Measurements from ENCODE around the gene DPH7. TPM values are rescaled to one million over a fixed set of nuclear protein-coding genes. Genes with fewer than 3 reads are reported as not detected.
A peak's percentile ranks its signal among the peaks of the same experiment; 100 is the strongest.

Gene DPH7
- total RNA-seq, 1 donor from 2014 or later: 32.2 TPM

- peaks cover 5% of the 10 kb centered on the region for H3K36me3 Mint-ChIP-seq (ENCODE audit: low read depth, unreplicated experiment)
- H3K4me1 Mint-ChIP-seq (ENCODE audit: unreplicated experiment): peaks cover 29% of the 10 kb centered on the region
- no peak for TF ChIP-seq CTCF (IDR thresholded peaks at IDR 0.05; ENCODE audit: unreplicated experiment)
- H3K9me3 Mint-ChIP-seq (ENCODE audit: unreplicated experiment): no peaks in the 10 kb centered on the region
- no peak for DNase-seq (ENCODE audit: low spot score)
- peak overlapping the region; percentile 76 for H3K27ac Mint-ChIP-seq (ENCODE audit: unreplicated experiment)
- H3K27me3 Mint-ChIP-seq (ENCODE audit: unreplicated experiment): peaks cover 8% of the 10 kb centered on the region
- H3K4me3 Mint-ChIP-seq (ENCODE audit: unreplicated experiment): peak overlapping the region; percentile 94
These were observed 41.3 kb upstream of the DPH7 start for GRCh38 chr9:137620048-137620405.

- Mint-ChIP-seq H3K9me3 (ENCODE audit: unreplicated experiment) (no peaks in the 10 kb centered on the region), H3K36me3 (ENCODE audit: low read depth, unreplicated experiment) (peaks cover 5% of the 10 kb centered on the region), H3K4me1 (ENCODE audit: unreplicated experiment) (peaks cover 29% of the 10 kb centered on the region), H3K4me3 (ENCODE audit: unreplicated experiment) (peak overlapping the region; percentile 94), H3K27me3 (ENCODE audit: unreplicated experiment) (peaks cover 8% of the 10 kb centered on the region), H3K27ac (ENCODE audit: unreplicated experiment) (peak overlapping the region; percentile 76)
- DNase-seq (ENCODE audit: low spot score): no peak
- no peak for TF ChIP-seq CTCF (IDR thresholded peaks at IDR 0.05; ENCODE audit: unreplicated experiment)
These were observed 40.7 kb upstream of the DPH7 start for GRCh38 chr9:137619240-137620047.

GRCh38 chr9:137618105-137619067 is 39.7 kb upstream of the DPH7 start, which contains the start of gene EHMT1:
EHMT1 (plus strand) TSS chr9:137619005; CDS start chr9:137619029, 24 bp downstream.
- Mint-ChIP-seq H3K36me3 (ENCODE audit: low read depth, unreplicated experiment) (peaks cover 5% of the 10 kb centered on the region), H3K27ac (ENCODE audit: unreplicated experiment) (peak within 1 kb of the TSS; percentile 87), H3K27me3 (ENCODE audit: unreplicated experiment) (peaks cover 8% of the 10 kb centered on the region), H3K4me1 (ENCODE audit: unreplicated experiment) (peaks cover 31% of the 10 kb centered on the region), H3K9me3 (ENCODE audit: unreplicated experiment) (no peaks in the 10 kb centered on the region), H3K4me3 (ENCODE audit: unreplicated experiment) (peak within 1 kb of the TSS; percentile 97)
- peak; percentile 96 for DNase-seq (ENCODE audit: low spot score)
- no peak for TF ChIP-seq CTCF (IDR thresholded peaks at IDR 0.05; ENCODE audit: unreplicated experiment)

- Mint-ChIP-seq H3K4me3 (ENCODE audit: unreplicated experiment) (no peak overlapping the region), H3K27ac (ENCODE audit: unreplicated experiment) (no peak overlapping the region), H3K9me3 (ENCODE audit: unreplicated experiment) (no peaks in the 10 kb centered on the region), H3K36me3 (ENCODE audit: low read depth, unreplicated experiment) (peaks cover 5% of the 10 kb centered on the region), H3K27me3 (ENCODE audit: unreplicated experiment) (peaks cover 10% of the 10 kb centered on the region), H3K4me1 (ENCODE audit: unreplicated experiment) (peaks cover 26% of the 10 kb centered on the region)
- no peak for DNase-seq (ENCODE audit: low spot score)
- no peak for TF ChIP-seq CTCF (IDR thresholded peaks at IDR 0.05; ENCODE audit: unreplicated experiment)
These were observed 36.7 kb upstream of the DPH7 start for GRCh38 chr9:137615387-137615871.
